Keratinocyte (primary cell): ENCODE measurements around the gene SCNN1A. TPM values are rescaled to one million over a fixed set of nuclear protein-coding genes. Genes with fewer than 3 reads are reported as not detected.

Experiments used
- DNase-seq: peaks from one replicate; pipeline ENCODE4 v3.0.0-alpha.2; 2011; ENCODE audit warnings: low read depth, missing footprints, low spot score
- FAIRE-seq: peaks from 2 replicates; lab custom pipeline; 2011; peaks lifted over from hg19 to GRCh38; lab: Jason Lieb, UNC
- H2AFZ ChIP-seq: 2 replicates; pipeline ENCODE4 v1.6.0; 2012; ENCODE audit warnings: low read length, control low read depth, inconsistent platforms; ENCODE audit not compliant: control insufficient read depth
- H3K27ac ChIP-seq: 2 replicates; pipeline ENCODE4 v1.5.1; 2011; ENCODE audit warnings: low read length; ENCODE audit not compliant: control insufficient read depth, insufficient read depth
- H3K27me3 ChIP-seq: 3 replicates; pipeline ENCODE4 v1.6.0; 2011; ENCODE audit warnings: low read length; ENCODE audit not compliant: control insufficient read depth, insufficient read depth; ENCODE audit errors: extremely low read depth
- H3K36me3 ChIP-seq, 2 experiments: 2 replicates in 1 of 2; 3 replicates in 1 of 2; pipeline ENCODE4 v1.5.1; 2011; ENCODE audit warnings: low read length in 2 of 2, mild to moderate bottlenecking in 1 of 2; ENCODE audit not compliant: control insufficient read depth in 2 of 2, insufficient read depth in 2 of 2; ENCODE audit errors: extremely low read depth in 1 of 2
- H3K4me1 ChIP-seq: 3 replicates; pipeline ENCODE4 v1.5.1; 2011; ENCODE audit warnings: low read length; ENCODE audit not compliant: control insufficient read depth, insufficient read depth; ENCODE audit errors: extremely low read depth
- H3K4me2 ChIP-seq: 3 replicates; pipeline ENCODE4 v1.6.0; 2011; ENCODE audit warnings: low read depth, low read length; ENCODE audit not compliant: control insufficient read depth, insufficient read depth; ENCODE audit errors: extremely low read depth
- H3K4me3 ChIP-seq, 3 experiments: fragments of 200-600 bp in 1 of 3; sonication (generic) in 1 of 3; 2 replicates in 2 of 3; 3 replicates in 1 of 3; pipeline ENCODE4 v1.5.1; 2011 to 2016; ENCODE audit warnings: low read length in 3 of 3, mild to moderate bottlenecking in 3 of 3, control low read depth in 2 of 3, inconsistent platforms in 1 of 3, low read depth in 1 of 3, mixed read lengths in 1 of 3, mixed run types in 1 of 3, moderate library complexity in 1 of 3; ENCODE audit not compliant: control insufficient read depth in 2 of 3, insufficient read depth in 2 of 3; ENCODE audit errors: extremely low read depth in 1 of 3
- H3K79me2 ChIP-seq: 2 replicates; pipeline ENCODE4 v1.6.0; 2012; ENCODE audit warnings: low read length; ENCODE audit not compliant: control insufficient read depth, insufficient read depth
- H3K9ac ChIP-seq: 3 replicates; pipeline ENCODE4 v1.6.0; 2011; ENCODE audit warnings: low read length; ENCODE audit not compliant: control insufficient read depth, insufficient read depth; ENCODE audit errors: extremely low read depth
- H3K9me1 ChIP-seq: 3 replicates; pipeline ENCODE4 v1.6.0; 2011; ENCODE audit warnings: low read length; ENCODE audit not compliant: control insufficient read depth, insufficient read depth; ENCODE audit errors: extremely low read depth
- H3K9me3 ChIP-seq: 2 replicates; pipeline ENCODE4 v1.5.1; 2012; ENCODE audit warnings: low read depth, low read length; ENCODE audit not compliant: control insufficient read depth
- H4K20me1 ChIP-seq: 3 replicates; pipeline ENCODE4 v1.6.0; 2011; ENCODE audit warnings: low read length; ENCODE audit not compliant: control insufficient read depth, insufficient read depth; ENCODE audit errors: extremely low read depth
- CTCF ChIP-seq, 3 experiments: IDR thresholded peaks in 1 of 3; conservative IDR thresholded peaks in 1 of 3; optimal IDR thresholded peaks in 1 of 3; 2 replicates in 2 of 3; 3 replicates in 1 of 3; pipeline versions ENCODE3 to v1.5.1; 2011; ENCODE audit warnings: low read length in 3 of 3, mild to moderate bottlenecking in 3 of 3, moderate library complexity in 2 of 3, control low read depth in 1 of 3, inconsistent platforms in 1 of 3; ENCODE audit not compliant: insufficient read depth in 2 of 3; ENCODE audit errors: extremely low read depth in 1 of 3
- EZH2 ChIP-seq: IDR thresholded peaks from one replicate; pipeline ENCODE4 v1.6.1; 2012; ENCODE audit warnings: inconsistent platforms, mild to moderate bottlenecking, low read length, moderate library complexity
- dilution Hi-C: fragments of 300-500 bp; cut with MboI; formaldehyde crosslinking; loops from one replicate; pipeline ENCODE4 v1.7.0; 2020; ENCODE audit warnings: low sequenced_read_pairs; ENCODE audit not compliant: extremely low pct_ligation_motif_present
- polyA plus RNA-seq, 5 experiments: library from polyadenylated mRNA; depleted of rRNA in 3 of 5; stranded (reverse) in 3 of 5; stranded (forward) in 1 of 5; unstranded in 1 of 5; fragments of >200 nt; gene quantifications; 1 replicate in 1 of 5; 2 replicates in 3 of 5; 3 replicates in 1 of 5; pipeline versions ENCODE4 v1.2.1 to v1.2.3, GENCODE V29; 2011 to 2012; ENCODE audit warnings: missing spikeins in 2 of 5, low read depth in 1 of 5, low replicate concordance in 1 of 5

SCNN1A gene
- polyA plus RNA-seq, 1 donor (not counting 4 experiments of a cell fraction or from before 2014, with no cell fraction given), result 11.1 TPM

- peak; percentile 88 for FAIRE-seq
- Histone ChIP-seq H3K36me3 (peaks cover 2 to 4% of the 10 kb centered on the region in 2 experiments), H3K27ac (peak within 1 kb of the TSS; percentile 98), H4K20me1 (peaks cover 6% of the 10 kb centered on the region), H2AFZ (peak within 1 kb of the TSS; percentile 67), H3K4me1 (peaks cover 53% of the 10 kb centered on the region), H3K27me3 (no peaks in the 10 kb centered on the region), H3K4me3 (peak within 1 kb of the TSS; percentile 65 to 96 (median 83)), H3K4me2 (peak within 1 kb of the TSS; percentile 88), H3K9me1 (no peaks in the 10 kb centered on the region), H3K9ac (peak within 1 kb of the TSS; percentile 90), H3K79me2 (peaks cover 51% of the 10 kb centered on the region), H3K9me3 (no peaks in the 10 kb centered on the region)
- DNase-seq, result no peak
- dilution Hi-C loops, result no loop called here
- TF ChIP-seq EZH2, result no peak
- TF ChIP-seq CTCF (optimal IDR thresholded peaks at IDR 0.05 in 1 of 3, IDR thresholded peaks at IDR 0.05 in 1 of 3, conservative IDR thresholded peaks at IDR 0.05 in 1 of 3; ENCODE audit: extremely low read depth in 1 of 3, insufficient read depth in 2 of 3, low read length in 3 of 3), result no peak
These were observed 33.8 kb downstream of the SCNN1A start, which contains the start of gene TNFRSF1A for GRCh38 chr12:6341417-6342139. TNFRSF1A (minus strand) TSS chr12:6342076; CDS start chr12:6341814, 262 bp downstream.

GRCh38 chr12:6340745-6341416, 34.5 kb downstream of the SCNN1A start:
- Histone ChIP-seq H4K20me1 (peaks cover 6% of the 10 kb centered on the region), H3K9me1 (no peaks in the 10 kb centered on the region), H3K4me1 (peaks cover 52% of the 10 kb centered on the region), H2AFZ (no peak overlapping the region), H3K9ac (peak overlapping the region; percentile 90), H3K27me3 (no peaks in the 10 kb centered on the region), H3K79me2 (peaks cover 51% of the 10 kb centered on the region), H3K36me3 (peaks cover 2 to 4% of the 10 kb centered on the region in 2 experiments), H3K4me3 (peak overlapping the region; percentile 65 to 96 (median 83)), H3K4me2 (peak overlapping the region; percentile 88), H3K27ac (peak overlapping the region; percentile 98), H3K9me3 (no peaks in the 10 kb centered on the region)
- no peak for TF ChIP-seq CTCF (optimal IDR thresholded peaks at IDR 0.05 in 1 of 3, IDR thresholded peaks at IDR 0.05 in 1 of 3, conservative IDR thresholded peaks at IDR 0.05 in 1 of 3; ENCODE audit: extremely low read depth in 1 of 3, insufficient read depth in 2 of 3, low read length in 3 of 3)
- no peak for TF ChIP-seq EZH2
- dilution Hi-C loops, result no loop called here
- no peak for FAIRE-seq
- DNase-seq, result no peak
